PFSK-1 (cell line): ENCODE measurements around the gene THRB.

Source experiments
- FOXP2 ChIP-seq: optimal IDR thresholded peaks from 2 replicates; pipeline ENCODE3; 2011; ENCODE audit warnings: borderline replicate concordance, control low read depth, inconsistent platforms; ENCODE audit not compliant: insufficient read depth; ENCODE audit errors: extremely low read length, extremely low read depth
- POLR2AphosphoS5 ChIP-seq: IDR thresholded peaks from 2 replicates; pipeline ENCODE4 v1.6.1; 2012; ENCODE audit warnings: low read depth, mild to moderate bottlenecking, control low read depth, low read length, moderate library complexity
- REST ChIP-seq, 2 experiments: IDR thresholded peaks; 2 replicates each; pipeline versions ENCODE4 v1.6.1 to v1.8.0; 2011 to 2012; ENCODE audit warnings: low read depth in 2 of 2, low read length in 2 of 2, control low read depth in 1 of 2, inconsistent platforms in 1 of 2, mild to moderate bottlenecking in 1 of 2, moderate library complexity in 1 of 2; ENCODE audit not compliant: insufficient read depth in 1 of 2
- SIN3A ChIP-seq: IDR thresholded peaks from 2 replicates; pipeline ENCODE4 v1.6.1; 2012; ENCODE audit warnings: mild to moderate bottlenecking, low read length, moderate library complexity, borderline replicate concordance; ENCODE audit not compliant: insufficient read depth
- TAF1 ChIP-seq: IDR thresholded peaks from 2 replicates; pipeline ENCODE4 v1.6.1; 2012; ENCODE audit warnings: low read length, control low read depth, borderline replicate concordance; ENCODE audit not compliant: insufficient read depth

THRB gene

GRCh38 chr3:24129549-24129948, 365.1 kb downstream of the THRB start:
- TF ChIP-seq SIN3A (no peak), REST (IDR thresholded peaks at IDR 0.05; ENCODE audit: insufficient read depth in 1 of 2, low read depth in 2 of 2, low read length in 2 of 2) (no peak), POLR2AphosphoS5 (no peak), TAF1 (no peak), FOXP2 (no peak)

- TF ChIP-seq POLR2AphosphoS5 (no peak), SIN3A (no peak)
These were observed 366.2 kb downstream of the THRB start for GRCh38 chr3:24128199-24129005.

GRCh38 chr3:24123596-24123995, 371.1 kb downstream of the THRB start:
- TF ChIP-seq POLR2AphosphoS5 (no peak), REST (IDR thresholded peaks at IDR 0.05; ENCODE audit: insufficient read depth in 1 of 2, low read depth in 2 of 2, low read length in 2 of 2) (no peak)

- TF ChIP-seq SIN3A (no peak), FOXP2 (no peak), POLR2AphosphoS5 (no peak), REST (IDR thresholded peaks at IDR 0.05; ENCODE audit: insufficient read depth in 1 of 2, low read depth in 2 of 2, low read length in 2 of 2) (no peak), TAF1 (no peak)
These were observed 374.2 kb downstream of the THRB start for GRCh38 chr3:24120434-24120833.

GRCh38 chr3:24119321-24119751, 375.3 kb downstream of the THRB start:
- TF ChIP-seq POLR2AphosphoS5 (no peak), SIN3A (no peak), FOXP2 (no peak), REST (IDR thresholded peaks at IDR 0.05; ENCODE audit: insufficient read depth in 1 of 2, low read depth in 2 of 2, low read length in 2 of 2) (no peak), TAF1 (no peak)
